Stimulated activated CD8-positive, alpha-beta memory T cell treated with anti-CD3 and anti-CD28 coated beads, Interleukin-2, amount 100 ng/mL, for 48 hours (primary cell): Measurements from ENCODE around the gene SRCIN1.
A peak's percentile ranks its signal among the peaks of the same experiment; 100 is the strongest.
"Not testable (repeated sequence)": the region's sequence is repeated elsewhere in the genome, so short reads cannot be mapped to it uniquely, and the experiment has no call there.

Experiments used
- DNase-seq, 2 donors: peaks; one replicate each; pipeline ENCODE4 v3.0.0-alpha.2; 2020; ENCODE audit warnings: low read depth in 2 of 2

The SRCIN1 gene, protein sequence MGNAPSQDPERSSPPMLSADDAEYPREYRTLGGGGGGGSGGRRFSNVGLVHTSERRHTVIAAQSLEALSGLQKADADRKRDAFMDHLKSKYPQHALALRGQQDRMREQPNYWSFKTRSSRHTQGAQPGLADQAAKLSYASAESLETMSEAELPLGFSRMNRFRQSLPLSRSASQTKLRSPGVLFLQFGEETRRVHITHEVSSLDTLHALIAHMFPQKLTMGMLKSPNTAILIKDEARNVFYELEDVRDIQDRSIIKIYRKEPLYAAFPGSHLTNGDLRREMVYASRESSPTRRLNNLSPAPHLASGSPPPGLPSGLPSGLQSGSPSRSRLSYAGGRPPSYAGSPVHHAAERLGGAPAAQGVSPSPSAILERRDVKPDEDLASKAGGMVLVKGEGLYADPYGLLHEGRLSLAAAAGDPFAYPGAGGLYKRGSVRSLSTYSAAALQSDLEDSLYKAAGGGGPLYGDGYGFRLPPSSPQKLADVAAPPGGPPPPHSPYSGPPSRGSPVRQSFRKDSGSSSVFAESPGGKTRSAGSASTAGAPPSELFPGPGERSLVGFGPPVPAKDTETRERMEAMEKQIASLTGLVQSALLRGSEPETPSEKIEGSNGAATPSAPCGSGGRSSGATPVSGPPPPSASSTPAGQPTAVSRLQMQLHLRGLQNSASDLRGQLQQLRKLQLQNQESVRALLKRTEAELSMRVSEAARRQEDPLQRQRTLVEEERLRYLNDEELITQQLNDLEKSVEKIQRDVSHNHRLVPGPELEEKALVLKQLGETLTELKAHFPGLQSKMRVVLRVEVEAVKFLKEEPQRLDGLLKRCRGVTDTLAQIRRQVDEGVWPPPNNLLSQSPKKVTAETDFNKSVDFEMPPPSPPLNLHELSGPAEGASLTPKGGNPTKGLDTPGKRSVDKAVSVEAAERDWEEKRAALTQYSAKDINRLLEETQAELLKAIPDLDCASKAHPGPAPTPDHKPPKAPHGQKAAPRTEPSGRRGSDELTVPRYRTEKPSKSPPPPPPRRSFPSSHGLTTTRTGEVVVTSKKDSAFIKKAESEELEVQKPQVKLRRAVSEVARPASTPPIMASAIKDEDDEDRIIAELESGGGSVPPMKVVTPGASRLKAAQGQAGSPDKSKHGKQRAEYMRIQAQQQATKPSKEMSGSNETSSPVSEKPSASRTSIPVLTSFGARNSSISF

DNA sequence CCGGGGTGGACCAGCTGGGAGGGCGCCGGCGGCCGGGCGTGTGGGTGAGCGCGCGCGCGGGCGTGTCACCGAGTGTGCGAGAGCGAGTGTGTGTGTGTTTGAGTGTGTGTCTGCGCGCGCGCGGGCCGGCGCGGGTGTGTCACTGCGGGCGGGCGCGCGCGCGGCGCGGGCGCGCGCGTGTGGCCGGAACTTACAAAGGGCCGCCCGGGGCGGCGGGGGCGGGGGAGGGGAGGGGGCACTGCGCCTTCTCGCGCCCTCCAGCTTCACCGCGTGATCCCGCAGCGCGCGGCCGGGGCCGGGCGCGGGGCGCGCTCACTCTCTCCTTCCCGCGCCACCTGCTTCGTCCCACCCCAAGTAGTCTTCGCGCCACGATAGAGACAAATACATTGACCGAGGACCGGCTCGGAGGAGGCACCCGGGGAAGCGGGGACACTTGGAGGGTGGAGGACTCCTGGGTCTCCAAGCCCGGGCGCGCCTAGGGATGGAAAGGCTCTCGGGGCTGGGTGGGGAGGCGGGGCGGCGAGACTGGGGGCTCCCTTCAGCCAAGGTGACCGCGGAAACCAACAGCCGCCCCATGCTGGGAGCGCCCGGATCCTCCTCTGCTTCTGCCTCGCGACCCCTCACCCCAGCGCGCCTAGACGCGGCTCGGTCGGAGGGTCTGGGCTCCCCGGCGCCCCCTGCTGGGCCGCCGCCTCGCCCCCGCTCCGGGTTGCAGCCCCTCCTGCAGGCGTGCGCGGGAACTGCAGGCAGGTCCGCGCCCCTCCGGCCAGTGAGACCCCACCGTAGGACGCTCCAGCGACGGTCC is at the start of gene SRCIN1:
Gene SRCIN1, minus strand, starts transcription at position 112 of the 805 bp plus-strand sequence. CDS start 247 bp downstream, outside the sequence.
- peak in 1 of 2 donors; percentile 42 for DNase-seq

DNA sequence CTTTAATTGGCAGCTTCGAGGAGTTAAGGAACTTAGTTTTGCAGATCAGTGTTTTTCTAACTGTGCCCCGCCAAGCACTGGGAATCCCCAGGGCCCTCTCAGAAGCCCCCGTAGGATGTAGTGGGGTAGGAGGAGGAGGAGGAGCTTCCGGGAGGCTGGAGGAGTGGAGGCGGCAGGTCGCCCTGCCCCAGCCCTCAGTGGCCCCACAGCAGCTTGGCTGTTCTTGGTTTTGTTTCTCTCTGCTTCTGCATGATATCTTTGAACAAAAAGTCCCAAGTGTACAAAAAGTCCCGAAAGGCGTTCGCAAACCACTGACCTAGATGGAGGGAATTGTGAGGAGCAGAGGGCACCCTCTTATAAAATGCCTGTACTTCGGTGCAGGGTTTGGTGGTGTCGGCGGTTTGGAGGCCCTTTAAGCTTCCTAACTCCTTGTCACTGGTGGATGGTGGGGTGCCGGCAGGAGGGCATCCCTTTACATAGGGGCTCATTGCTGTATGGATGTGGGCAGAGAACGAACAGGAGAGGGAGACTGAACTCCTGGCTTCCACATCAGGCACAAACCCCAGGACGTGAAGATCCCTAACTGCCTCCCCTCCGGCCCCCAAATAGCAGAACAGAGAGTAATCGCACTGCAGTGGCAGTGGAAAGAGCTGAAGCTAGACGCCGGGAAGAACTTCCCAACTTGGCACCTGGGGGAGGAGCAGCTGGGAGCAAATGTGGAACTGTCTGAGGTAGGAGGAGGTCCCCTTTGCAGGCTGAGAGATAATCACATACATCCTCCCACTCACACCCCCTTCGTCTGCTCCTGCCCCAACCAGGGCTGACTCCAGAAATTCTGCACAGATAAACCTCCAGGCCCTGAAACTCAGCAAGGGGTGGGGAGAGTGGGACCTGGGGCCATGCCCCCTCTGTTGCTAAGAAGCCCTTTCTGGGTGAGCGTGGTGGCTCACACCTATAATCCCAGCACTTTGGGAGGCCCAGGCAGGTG is 49.0 kb upstream of the SRCIN1 start:
- no peak for DNase-seq

DNA sequence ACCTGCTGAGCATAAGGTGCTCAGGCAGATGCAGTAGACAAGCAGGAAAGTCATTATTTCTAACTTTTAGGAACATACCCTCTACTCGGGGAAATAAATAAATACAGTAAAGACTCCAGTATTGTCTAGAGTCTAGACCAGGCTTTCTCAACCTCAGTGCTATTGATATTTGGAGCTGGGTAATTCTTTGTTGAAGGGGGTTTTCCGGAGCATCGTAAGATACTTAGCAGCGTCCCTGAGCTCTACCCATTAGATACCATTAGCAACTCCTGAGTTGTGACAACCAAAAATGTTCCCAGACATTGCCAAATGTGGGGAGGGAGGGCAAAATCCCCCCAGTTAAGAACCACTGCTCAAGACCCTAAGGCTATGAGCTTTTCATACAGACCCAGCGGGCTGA is 47.9 kb upstream of the SRCIN1 start:
- no peak for DNase-seq

DNA sequence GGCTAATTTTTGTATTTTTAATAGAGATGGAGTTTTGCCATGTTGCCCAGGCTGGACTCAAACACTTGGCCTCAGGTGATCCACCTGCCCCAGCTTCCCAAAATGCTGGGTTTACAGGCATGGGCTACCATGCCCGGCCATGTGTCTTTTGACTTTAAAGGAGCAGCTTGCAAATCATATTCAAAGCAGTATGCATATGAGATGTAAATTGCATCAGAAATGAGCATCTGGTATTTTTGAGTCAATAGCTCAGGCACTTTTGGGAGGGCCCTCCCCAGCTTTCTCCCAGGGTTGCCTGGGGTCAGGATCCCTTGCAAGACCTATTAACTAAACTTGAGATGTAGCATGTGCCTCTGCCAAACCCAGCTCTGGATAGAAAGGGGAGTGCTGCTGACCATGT is 47.5 kb upstream of the SRCIN1 start:
- DNase-seq = no peak

DNA sequence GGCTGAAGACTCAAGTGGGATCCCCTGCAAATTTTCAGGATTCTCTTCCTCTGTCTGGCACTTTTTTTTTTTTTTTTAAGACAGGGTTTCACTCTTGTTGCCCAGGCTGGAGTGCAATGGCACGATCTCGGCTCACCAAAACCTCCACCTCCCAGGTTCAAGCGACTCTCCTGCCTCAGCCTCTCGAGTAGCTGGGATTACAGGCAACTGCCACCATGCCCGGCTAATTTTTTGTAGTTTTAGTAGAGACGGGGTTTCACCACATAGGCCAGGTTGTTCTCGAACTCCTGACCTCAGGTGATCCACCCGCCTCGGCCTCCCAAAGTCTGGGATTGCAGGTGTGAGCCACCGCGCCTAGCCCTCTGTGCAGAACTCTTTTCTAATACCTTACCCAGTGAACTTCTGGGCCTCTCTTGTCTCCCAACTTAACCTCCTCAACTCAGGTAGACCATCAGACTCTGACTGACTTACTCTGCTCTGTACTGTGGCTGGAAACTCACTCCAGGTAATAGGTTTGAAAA is 45.0 kb upstream of the SRCIN1 start:
- not testable (repeated sequence) for DNase-seq

DNA sequence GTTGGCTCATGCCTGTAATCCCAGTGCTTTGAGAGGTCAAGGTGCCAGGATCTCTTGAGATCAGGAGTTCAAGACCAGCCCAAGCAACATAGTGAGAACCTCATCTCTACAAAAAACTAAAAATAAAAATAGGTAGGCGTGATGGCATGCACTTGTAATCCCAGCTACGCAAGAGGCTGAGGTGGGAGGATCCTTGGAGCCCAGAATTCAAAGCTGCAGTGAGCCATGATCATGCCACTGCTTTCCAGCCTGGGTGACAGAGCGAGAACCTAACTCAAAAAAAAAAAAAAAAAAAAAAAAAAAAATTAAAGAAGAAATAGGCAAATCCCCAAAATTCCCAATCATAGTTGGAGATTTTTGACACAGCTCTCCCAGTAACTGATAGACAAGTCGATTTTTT is 32.2 kb upstream of the SRCIN1 start:
- no peak for DNase-seq

DNA sequence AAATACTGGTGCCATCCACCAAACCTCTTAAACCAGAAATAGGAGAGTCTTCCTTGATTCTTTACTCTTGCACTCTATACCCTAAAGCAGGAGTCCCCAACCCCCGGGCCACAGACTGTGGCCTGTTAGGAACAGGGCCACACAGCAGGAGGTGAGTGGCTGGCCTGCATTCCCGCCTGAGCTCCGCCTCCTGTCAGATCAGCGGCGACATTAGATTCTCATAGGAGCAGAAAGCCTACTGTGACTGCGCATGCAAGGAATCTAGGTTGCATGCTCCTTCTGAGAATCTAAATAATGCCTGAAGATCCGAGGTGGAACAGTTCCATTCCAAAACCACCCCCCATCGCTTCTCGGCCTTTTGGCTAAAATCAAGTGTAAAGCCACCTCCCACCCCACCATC is 30.3 kb upstream of the SRCIN1 start:
- no peak for DNase-seq

DNA sequence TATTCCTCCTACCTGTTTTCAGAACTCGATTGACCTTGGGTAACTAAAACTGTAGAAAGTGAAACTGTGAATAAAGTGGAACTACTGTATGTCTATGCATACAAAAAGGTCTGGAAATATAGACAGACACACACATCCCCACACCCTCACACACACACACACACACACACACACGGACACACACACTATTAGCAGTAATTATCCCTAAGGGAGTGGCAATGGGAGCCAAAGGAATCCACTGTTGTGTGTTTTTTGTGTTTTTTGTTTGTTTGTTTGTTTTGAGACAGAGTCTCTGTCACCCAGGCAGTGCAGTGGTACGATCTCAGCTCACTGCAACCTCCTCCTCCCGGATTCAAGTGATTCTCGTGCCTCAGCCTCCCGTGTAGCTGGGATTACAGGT is 26.6 kb upstream of the SRCIN1 start:
- DNase-seq = no peak

DNA sequence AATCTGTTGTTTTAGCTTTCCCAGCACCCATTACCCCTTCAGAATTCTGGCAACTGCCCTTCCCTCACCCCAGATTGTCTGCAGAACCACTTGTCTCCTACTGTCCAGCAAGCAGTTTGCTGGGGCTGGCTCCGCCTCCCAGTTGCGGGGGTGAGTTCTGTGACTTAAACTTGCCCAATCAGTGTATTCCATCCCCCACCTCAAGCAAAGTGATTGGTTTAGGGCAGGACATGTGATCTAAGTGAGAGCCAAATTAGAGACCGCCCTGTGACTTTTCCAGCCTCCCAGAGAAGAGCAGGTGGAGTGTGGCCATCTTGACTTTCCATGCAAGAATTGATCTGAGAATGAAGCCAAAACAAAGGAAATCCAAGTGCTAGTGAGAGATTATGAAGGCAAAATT is 22.7 kb upstream of the SRCIN1 start:
- DNase-seq = no peak

DNA sequence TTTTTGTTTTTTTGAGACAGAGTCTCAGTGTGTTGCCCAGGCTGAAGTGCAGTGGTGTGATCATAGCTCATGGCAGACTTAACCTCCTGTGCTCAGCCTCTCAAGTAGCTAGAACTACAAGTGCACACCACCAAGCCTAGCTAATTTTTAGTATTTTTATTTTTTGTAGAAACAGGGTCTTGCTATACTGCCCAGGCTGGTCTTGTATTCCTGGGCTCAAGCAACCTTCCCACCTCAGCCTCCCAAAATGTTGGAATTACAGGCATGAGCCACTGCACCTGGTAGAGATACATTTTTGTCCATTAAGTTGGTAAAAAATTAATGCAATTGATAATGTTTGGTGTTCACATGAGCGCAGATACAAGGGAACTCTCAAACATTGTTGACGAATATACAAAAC is 22.2 kb upstream of the SRCIN1 start:
- DNase-seq = no peak

DNA sequence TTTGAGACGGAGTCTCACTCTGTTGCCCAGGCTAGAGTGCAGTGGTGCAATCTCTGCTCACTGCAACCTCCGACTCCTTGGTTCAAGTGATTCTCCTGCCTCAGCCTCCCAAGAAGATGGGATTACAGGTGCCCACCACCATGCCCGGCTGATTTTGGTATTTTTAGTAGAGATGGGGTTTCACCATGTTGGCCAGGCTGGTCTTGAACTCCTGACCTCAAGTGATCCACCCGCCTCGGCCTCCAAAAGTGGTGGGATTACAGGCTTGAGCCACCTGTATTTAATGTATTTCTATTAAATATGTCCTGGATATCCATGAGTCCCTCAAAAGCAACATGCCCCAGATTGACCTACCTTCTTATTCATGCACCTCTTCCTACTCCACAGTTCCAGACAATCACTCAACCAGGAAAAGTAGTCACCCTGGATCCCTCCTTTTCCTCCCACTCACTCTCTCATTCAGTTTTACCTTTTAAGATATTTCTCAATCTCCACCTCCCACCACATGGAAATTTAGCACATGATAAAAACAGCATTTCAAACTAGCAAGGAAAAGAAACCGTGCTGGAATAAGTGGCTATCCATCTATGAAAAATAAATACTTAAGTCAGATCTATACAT is 21.0 kb upstream of the SRCIN1 start:
- not testable (repeated sequence) for DNase-seq

DNA sequence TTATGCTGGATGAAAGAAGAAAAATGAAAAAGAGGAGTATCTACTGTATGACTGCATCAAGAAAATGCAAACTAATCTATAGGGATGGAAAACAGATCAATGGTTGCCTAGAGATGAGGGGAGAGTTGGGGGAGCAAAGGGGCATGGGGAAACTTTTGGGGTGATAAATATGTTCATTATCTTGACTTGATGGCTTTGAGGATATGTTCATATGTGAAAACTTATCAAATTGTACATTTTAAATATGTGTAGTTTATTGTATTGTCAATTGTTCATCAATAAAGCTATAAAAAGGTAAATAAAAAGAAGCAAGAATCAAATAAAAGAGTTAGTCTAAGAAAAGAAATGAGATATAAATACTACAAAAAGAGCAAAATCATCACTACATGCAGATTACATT is 19.7 kb upstream of the SRCIN1 start:
- DNase-seq = no peak

DNA sequence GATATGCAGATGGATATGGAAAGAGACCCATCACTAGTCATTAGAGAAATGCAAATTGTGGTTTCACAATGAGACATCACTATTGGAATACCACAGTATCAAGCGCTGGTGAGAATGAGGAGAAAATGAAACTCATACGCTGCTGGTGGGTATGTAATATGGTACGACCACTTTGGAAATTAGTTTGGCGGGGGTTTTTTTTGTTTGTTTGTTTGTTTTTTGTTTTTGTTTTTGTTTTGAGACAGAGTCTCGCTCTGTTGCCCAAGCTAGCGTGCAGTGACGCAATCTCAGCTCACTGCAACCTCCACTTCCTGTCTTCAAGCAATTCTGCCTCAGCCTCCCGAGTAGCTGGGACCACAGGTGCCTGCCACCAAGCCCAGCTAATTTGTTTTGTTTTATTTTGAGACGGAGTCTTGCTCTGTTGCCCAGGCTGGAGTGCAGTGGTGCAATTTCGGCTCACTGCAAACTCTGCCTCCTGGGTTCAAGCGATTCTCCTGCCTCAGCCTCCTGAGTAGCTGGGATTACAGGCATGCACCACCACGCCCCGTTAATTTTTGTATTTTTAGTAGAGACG is 19.1 kb upstream of the SRCIN1 start:
- DNase-seq = not testable (repeated sequence)

DNA sequence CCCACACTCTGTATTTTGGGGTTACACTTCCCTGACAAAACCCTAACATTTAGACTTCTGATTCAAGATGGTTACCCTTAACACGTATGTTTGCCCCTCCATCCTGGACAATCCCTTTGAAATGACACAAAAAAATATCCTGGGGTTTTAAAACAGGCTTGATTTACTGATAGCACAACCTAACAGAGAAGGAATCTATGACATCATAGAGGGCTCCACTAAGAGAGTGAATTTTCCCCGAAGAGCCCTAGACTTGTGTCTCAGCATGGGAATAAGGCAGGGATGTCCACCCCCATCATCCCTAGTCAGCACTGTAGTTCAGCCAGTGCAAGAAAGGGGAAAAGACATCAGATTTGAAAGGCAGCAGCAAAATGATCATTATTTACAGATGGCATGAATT is 15.8 kb upstream of the SRCIN1 start:
- DNase-seq = no peak

DNA sequence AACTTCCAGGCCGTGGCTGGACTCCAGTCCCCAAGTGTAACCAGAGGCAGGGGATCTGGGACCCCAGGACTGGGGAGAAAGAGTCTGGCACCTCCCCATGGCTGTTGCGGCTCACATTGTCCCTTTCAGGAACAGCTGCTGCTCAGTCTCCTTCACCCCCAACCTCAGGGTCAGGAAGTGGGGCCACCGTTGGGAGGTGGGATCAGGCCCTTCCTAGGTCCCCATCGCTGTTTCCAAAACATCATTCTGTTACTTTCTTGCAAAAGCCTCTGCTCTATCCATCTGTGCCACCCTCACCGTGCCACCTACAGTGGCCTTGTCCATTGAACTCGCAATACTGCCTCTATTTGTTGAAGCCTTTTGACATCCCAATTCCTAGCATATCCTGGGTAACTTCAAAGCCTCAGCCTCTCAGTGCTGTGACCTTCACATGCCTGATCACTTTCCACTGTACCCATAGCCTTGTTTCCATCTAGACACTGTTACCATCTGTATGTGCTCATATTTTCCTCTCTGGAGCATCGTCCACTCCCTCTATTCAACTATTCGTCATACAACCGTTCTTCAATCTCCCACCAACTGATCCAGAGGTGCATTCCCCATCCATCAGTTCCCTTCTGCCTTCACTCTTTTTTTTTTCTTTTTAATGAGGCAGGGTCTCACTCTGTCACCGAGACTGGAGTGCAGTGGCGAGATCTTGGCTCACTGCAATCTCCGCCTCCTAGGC is 15.0 kb upstream of the SRCIN1 start:
- DNase-seq = no peak

DNA sequence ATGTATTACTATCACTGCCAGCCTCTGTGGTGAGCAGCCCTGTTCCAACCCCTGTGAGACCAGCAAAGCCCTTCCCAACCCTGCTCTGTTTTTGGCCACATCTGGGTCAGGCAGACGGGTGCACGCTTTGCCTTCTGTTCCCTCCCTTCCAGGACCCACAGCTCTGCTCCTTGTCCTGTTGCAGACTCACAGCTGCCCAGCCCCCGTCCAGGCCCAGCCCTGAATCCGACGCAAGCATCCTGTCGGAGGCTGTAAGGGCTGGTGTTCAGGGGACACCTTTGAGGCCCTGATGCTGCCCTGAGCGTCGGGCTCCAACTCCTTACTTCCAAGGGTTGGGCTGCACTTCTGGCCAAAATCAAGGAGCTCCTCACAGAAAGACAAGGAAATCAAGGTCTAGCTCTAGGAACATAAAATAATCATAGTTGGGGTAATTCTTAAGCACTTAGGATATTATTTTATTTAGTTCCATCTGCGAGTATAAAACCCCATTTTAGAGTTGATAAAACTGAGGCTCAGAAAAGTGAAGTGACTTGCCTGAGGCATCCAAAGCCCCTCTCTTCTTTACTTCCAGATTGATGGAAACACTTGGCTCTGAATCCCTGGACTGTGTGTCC is 14.3 kb upstream of the SRCIN1 start:
- DNase-seq = no peak

DNA sequence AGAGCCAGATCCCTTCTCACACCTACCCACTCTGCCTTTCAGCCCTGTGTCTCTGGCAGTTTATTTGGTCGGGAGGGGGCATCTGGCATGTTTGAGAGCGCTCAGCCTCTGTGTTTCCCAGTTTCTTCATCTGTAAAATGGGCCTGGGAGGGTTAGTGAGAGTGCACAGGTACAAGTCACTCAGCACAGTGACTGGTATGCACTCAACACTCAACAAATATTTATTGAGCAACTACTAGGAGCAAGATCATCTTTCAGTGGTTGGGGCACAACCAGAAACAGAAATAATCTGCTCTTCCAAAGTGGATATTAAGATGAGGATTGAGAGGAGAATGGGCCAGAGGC is 13.7 kb upstream of the SRCIN1 start:
- DNase-seq = no peak
